Osteoblast (primary cell): Measurements from ENCODE around the gene UBE2Q2. TPM values are rescaled to one million over a fixed set of nuclear protein-coding genes. Genes with fewer than 3 reads are reported as not detected.
A peak's percentile ranks its signal among the peaks of the same experiment; 100 is the strongest.
"Not testable (repeated sequence)": the region's sequence is repeated elsewhere in the genome, so short reads cannot be mapped to it uniquely, and the experiment has no call there.

ENCODE experiments used
- DNase-seq: peaks from one replicate; pipeline ENCODE4 v3.0.0; 2011; ENCODE audit warnings: low spot score, mixed read lengths; ENCODE audit not compliant: insufficient read length; ENCODE audit errors: missing footprints
- H2AFZ ChIP-seq: 2 replicates; pipeline ENCODE4 v1.6.0; 2011; ENCODE audit warnings: mild to moderate bottlenecking, low read length
- H3K27ac ChIP-seq: 2 replicates; pipeline ENCODE4 v1.5.1; 2011; ENCODE audit warnings: mild to moderate bottlenecking, low read depth, low read length, moderate library complexity
- H3K27me3 ChIP-seq: 2 replicates; pipeline ENCODE4 v1.6.0; 2012; ENCODE audit warnings: mild to moderate bottlenecking, control low read depth, inconsistent platforms, low read length, moderate library complexity; ENCODE audit not compliant: insufficient read depth
- H3K36me3 ChIP-seq: 2 replicates; pipeline ENCODE4 v1.5.1; 2011; ENCODE audit warnings: mild to moderate bottlenecking, low read length, control low read depth, moderate library complexity; ENCODE audit not compliant: insufficient read depth
- H3K4me1 ChIP-seq: 2 replicates; pipeline ENCODE4 v1.5.1; 2011; ENCODE audit warnings: mild to moderate bottlenecking, low read length, control low read depth, moderate library complexity; ENCODE audit not compliant: insufficient read depth
- H3K4me2 ChIP-seq: 2 replicates; pipeline ENCODE4 v1.6.0; 2011; ENCODE audit warnings: mild to moderate bottlenecking, low read length; ENCODE audit not compliant: insufficient read depth
- H3K4me3 ChIP-seq: fragments of 200-600 bp; sonication (generic); 3 replicates; pipeline ENCODE4 v1.5.1; 2012; ENCODE audit warnings: mild to moderate bottlenecking, low read length, inconsistent platforms; ENCODE audit not compliant: insufficient read depth
- H3K79me2 ChIP-seq: 2 replicates; pipeline ENCODE4 v1.6.0; 2012; ENCODE audit warnings: mild to moderate bottlenecking, low read length, control low read depth, inconsistent platforms; ENCODE audit not compliant: insufficient read depth
- H3K9me3 ChIP-seq: 2 replicates; pipeline ENCODE4 v1.5.1; 2011; ENCODE audit warnings: low read depth, low read length, control low read depth
- H4K20me1 ChIP-seq: 2 replicates; pipeline ENCODE4 v1.6.0; 2012; ENCODE audit warnings: mild to moderate bottlenecking, low read length, control low read depth; ENCODE audit not compliant: insufficient read depth
- CTCF ChIP-seq: IDR thresholded peaks from 2 replicates; pipeline ENCODE4 v1.5.1; 2011; ENCODE audit warnings: mild to moderate bottlenecking, low read depth, low read length, moderate library complexity; ENCODE audit errors: extremely low read depth
- total RNA-seq: library from RNA; depleted of rRNA; stranded (reverse); fragments of >200 nt; gene quantifications from 2 replicates; pipeline ENCODE4 v1.2.3, GENCODE V29; 2012

The UBE2Q2 gene
- total RNA-seq, 1 donor, result 66.2 TPM

GRCh38 chr15:75801859-75802593 is 41.2 kb upstream of the UBE2Q2 start:
- H3K79me2 ChIP-seq, result no peaks in the 10 kb centered on the region
- TF ChIP-seq CTCF, result peak; percentile 63
- peak overlapping the region; percentile 93 for H3K4me2 ChIP-seq
- H3K4me1 ChIP-seq, result peaks cover 4% of the 10 kb centered on the region
- no peak overlapping the region for H3K27ac ChIP-seq
- H3K36me3 ChIP-seq, result no peaks in the 10 kb centered on the region
- H4K20me1 ChIP-seq, result no peaks in the 10 kb centered on the region
- peak overlapping the region; percentile 70 for H2AFZ ChIP-seq
- H3K9me3 ChIP-seq, result no peaks in the 10 kb centered on the region
- DNase-seq, result peak; percentile 92
- peaks cover 35% of the 10 kb centered on the region for H3K27me3 ChIP-seq
- H3K4me3 ChIP-seq, result peak overlapping the region; percentile 67

- H3K9me3 ChIP-seq, result not testable (repeated sequence)
- H3K27me3 ChIP-seq, result peaks cover 11% of the 10 kb centered on the region
These were observed 35.8 kb upstream of the UBE2Q2 start for GRCh38 chr15:75807486-75807885.

GRCh38 chr15:75808009-75808408 is 35.2 kb upstream of the UBE2Q2 start:
- H2AFZ ChIP-seq, H3K4me1 ChIP-seq, H3K79me2 ChIP-seq, H3K4me2 ChIP-seq, DNase-seq, H3K27ac ChIP-seq, H3K9me3 ChIP-seq, H3K36me3 ChIP-seq, H3K4me3 ChIP-seq, H4K20me1 ChIP-seq, H3K27me3 ChIP-seq: not testable (repeated sequence)

More at GRCh38 chr15:75807486-75807885, 35.8 kb upstream of the UBE2Q2 start:
- not testable (repeated sequence) for H3K4me2 ChIP-seq, H2AFZ ChIP-seq, H4K20me1 ChIP-seq, H3K4me3 ChIP-seq, H3K36me3 ChIP-seq, H3K27ac ChIP-seq, H3K4me1 ChIP-seq, DNase-seq, H3K79me2 ChIP-seq

GRCh38 chr15:75808563-75808962 is 34.7 kb upstream of the UBE2Q2 start:
- Histone ChIP-seq H4K20me1 (no peaks in the 10 kb centered on the region), H3K79me2 (no peaks in the 10 kb centered on the region), H3K4me2 (no peak overlapping the region), H3K27me3 (peaks cover 4% of the 10 kb centered on the region), H3K36me3 (no peaks in the 10 kb centered on the region), H3K4me1 (no peaks in the 10 kb centered on the region), H2AFZ (no peak overlapping the region), H3K4me3 (no peak overlapping the region), H3K27ac (no peak overlapping the region), H3K9me3 (no peaks in the 10 kb centered on the region)
- DNase-seq, result no peak
- no peak for TF ChIP-seq CTCF
